ENCODE data around the gene CNTNAP1.

Gene CNTNAP1

DNA sequence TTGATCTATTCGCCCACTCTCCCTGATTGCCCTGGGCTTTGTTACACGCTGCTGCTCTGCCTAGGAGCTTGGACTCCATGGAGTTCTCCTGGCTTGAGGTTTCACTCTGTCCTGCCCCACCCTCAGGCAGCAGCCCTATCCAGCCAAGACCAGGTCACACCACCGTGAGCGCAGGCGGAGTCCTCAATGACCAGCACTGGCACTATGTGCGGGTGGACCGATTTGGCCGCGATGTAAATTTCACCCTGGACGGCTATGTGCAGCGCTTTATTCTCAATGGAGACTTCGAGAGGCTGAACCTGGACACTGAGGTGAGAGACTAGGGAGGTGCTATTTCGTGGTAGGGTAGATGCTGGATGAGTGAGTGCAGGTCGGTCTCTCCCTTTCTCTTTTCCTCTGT is 3.5 kb downstream of the CNTNAP1 start:
- no peak for TF ChIP-seq POLR2A (IDR thresholded peaks at IDR 0.05; ENCODE audit: low read depth, low read length)
- FAIRE-seq (no peak), DNase-seq (ENCODE audit: insufficient read length, low spot score) (no peak)

GRCh38 chr17:42686520-42687128 is 4.3 kb downstream of the CNTNAP1 start:
- no peak for TF ChIP-seq POLR2A (IDR thresholded peaks at IDR 0.05; ENCODE audit: low read depth, low read length)
- DNase-seq (ENCODE audit: insufficient read length, low spot score) (no peak), FAIRE-seq (no peak)

- TF ChIP-seq POLR2A (IDR thresholded peaks at IDR 0.05; ENCODE audit: low read depth, low read length), result no peak
- FAIRE-seq (no peak), DNase-seq (ENCODE audit: insufficient read length, low spot score) (no peak)
Measured at GRCh38 chr17:42687707-42688320, 5.5 kb downstream of the CNTNAP1 start.

DNA sequence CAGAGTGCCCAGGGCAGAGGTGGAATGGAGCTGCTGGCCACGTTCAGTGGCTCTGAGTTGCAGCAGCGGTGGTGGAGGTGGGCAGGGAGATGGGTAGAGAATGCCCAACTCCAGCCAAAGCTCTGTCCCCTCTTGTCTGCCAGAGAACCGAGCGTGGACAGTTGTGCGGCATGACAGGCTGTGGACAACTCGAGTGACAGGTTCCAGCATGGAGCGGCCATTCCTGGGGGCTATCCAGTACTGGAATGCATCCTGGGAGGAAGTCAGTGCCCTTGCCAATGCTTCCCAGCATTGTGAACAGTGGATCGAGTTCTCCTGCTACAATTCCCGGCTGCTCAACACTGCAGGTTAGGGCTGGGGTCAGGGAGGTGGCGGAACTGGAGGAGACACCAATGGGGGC is 8.3 kb downstream of the CNTNAP1 start:
- FAIRE-seq, result no peak
- no peak for TF ChIP-seq POLR2A (IDR thresholded peaks at IDR 0.05; ENCODE audit: low read depth, low read length)
- no peak for DNase-seq (ENCODE audit: insufficient read length, low spot score)

GRCh38 chr17:42691021-42691545 is 8.8 kb downstream of the CNTNAP1 start:
- no peak for FAIRE-seq
- no peak for TF ChIP-seq POLR2A (IDR thresholded peaks at IDR 0.05; ENCODE audit: low read depth, low read length)
- no peak for DNase-seq (ENCODE audit: insufficient read length, low spot score)

DNA sequence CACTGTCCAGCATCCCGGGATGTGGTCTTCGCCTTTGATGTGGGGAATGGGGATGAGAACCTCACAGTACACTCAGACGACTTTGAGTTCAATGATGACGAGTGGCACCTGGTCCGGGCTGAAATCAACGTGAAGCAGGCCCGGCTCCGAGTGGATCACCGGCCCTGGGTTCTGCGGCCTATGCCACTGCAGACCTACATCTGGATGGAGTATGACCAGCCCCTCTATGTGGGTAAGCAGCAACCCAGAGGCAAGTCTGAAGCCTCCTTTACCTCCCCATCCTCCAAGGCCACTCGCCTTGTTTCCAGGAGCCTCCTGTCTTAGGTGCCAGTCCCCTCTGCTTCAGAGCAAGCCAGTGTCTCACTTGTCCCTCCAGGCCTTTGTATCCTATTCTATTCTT is 10.2 kb downstream of the CNTNAP1 start:
- no peak for TF ChIP-seq POLR2A (IDR thresholded peaks at IDR 0.05; ENCODE audit: low read depth, low read length)
- no peak for FAIRE-seq
- DNase-seq (ENCODE audit: insufficient read length, low spot score), result no peak

DNA sequence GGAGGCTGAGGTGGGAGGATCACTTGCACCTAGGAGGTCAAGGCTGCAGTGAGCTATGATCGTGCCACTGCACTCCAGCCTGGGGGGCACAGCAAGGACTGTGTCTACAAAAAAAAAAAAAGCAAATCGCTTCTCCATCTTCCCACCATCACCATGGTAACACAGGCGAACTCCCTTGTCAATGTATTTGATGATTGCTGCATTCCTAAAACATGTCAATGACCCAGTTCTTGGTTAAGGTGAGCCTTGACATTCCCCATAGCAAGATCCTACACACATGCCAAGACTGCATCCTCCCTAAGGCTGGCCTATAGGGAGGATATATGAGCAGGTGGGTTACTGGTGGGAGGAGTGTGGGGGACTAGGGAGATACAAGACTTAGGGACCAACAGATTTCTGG is 12.2 kb downstream of the CNTNAP1 start:
- FAIRE-seq, result no peak
- DNase-seq (ENCODE audit: insufficient read length, low spot score), result no peak
- TF ChIP-seq POLR2A (IDR thresholded peaks at IDR 0.05; ENCODE audit: low read depth, low read length), result no peak

DNA sequence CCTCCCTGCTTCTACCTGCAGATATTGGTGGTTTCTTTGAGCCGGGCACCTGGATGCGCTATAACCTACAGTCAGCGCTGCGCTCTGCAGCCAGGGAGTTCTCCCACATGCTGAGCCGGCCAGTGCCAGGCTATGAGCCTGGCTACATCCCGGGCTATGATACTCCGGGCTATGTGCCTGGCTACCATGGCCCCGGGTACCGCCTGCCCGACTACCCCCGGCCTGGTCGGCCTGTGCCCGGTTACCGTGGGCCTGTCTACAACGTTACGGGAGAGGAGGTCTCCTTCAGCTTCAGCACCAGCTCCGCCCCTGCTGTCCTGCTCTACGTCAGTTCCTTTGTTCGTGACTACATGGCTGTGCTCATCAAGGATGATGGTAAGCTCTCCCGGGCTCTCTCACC is 13.2 kb downstream of the CNTNAP1 start:
- TF ChIP-seq POLR2A (IDR thresholded peaks at IDR 0.05; ENCODE audit: low read depth, low read length), result no peak
- DNase-seq (ENCODE audit: insufficient read length, low spot score) (no peak), FAIRE-seq (no peak)

DNA sequence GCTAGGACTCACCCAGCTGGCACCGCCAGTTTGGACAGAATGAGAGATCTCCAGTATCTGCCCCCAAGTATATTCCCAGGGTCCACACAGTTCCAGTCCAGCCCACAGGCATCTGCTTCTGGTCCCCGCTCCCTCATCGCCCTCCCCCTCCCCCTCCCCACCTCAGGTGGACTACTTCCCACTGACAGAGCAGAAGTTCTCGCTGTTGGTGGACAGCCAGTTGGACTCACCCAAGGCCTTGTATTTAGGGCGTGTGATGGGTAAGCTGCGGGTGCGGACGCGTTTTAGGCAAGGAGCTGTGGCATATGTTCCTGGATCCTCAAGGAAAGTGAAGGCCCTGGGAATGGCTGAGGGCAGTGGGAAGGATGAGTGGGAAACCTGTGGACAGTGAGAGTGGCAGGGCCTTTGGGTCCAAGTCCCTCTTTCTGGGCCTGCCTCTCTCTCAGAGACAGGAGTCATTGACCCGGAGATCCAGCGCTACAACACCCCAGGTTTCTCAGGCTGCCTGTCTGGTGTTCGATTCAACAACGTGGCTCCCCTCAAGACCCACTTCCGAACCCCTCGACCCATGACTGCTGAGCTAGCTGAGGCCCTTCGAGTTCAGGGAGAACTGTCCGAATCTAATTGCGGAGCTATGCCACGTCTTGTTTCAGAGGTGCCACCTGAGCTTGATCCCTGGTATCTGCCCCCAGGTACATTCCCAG is 14.9 kb downstream of the CNTNAP1 start:
- FAIRE-seq (no peak), DNase-seq (ENCODE audit: insufficient read length, low spot score) (no peak)
- TF ChIP-seq POLR2A (IDR thresholded peaks at IDR 0.05; ENCODE audit: low read depth, low read length), result no peak

GRCh38 chr17:42698736-42699414 is 16.5 kb downstream of the CNTNAP1 start:
- DNase-seq (ENCODE audit: insufficient read length, low spot score) (peak; percentile 83), FAIRE-seq (no peak)
- TF ChIP-seq POLR2A (IDR thresholded peaks at IDR 0.05; ENCODE audit: low read depth, low read length), result no peak

- TF ChIP-seq POLR2A (IDR thresholded peaks at IDR 0.05; ENCODE audit: low read depth, low read length), result no peak
- DNase-seq (ENCODE audit: insufficient read length, low spot score) (no peak), FAIRE-seq (no peak)
Measured at GRCh38 chr17:42699415-42699740, 17.0 kb downstream of the CNTNAP1 start.

DNA sequence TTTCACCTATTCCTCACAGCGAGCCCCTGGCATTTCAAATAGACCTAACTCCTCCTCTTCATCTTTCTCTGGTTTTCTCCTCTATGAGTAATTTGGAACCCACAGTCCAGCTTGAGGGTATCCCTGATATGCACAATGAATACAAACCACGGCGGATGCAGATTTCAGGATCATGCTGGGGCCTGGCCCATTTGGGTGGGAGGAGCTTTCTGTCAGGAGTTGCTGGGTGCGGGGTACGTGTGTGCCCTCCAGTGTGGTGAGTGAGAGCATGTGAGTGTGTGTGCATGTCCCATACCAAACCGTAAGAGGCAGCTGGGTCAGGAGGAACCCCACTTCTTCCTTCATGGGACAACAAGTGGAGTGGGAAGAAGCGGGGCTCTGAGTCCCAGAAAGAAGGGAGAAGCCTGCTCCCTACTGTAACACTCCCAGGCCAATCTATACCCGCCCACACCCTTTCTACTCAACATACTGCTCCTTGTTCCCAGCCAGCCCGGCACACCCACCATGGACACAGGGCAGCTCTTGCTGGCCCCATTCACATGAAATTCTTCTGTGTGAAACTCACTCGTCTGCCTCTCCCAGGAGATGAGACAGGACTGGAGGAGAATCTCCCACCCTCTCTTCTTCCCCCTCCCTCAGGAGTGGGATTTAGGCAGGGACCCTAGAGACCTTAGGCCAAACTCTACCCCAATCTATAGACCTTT is 18.4 kb downstream of the CNTNAP1 start:
- no peak for TF ChIP-seq POLR2A (IDR thresholded peaks at IDR 0.05; ENCODE audit: low read depth, low read length)
- FAIRE-seq (no peak), DNase-seq (ENCODE audit: insufficient read length, low spot score) (no peak)

DNA sequence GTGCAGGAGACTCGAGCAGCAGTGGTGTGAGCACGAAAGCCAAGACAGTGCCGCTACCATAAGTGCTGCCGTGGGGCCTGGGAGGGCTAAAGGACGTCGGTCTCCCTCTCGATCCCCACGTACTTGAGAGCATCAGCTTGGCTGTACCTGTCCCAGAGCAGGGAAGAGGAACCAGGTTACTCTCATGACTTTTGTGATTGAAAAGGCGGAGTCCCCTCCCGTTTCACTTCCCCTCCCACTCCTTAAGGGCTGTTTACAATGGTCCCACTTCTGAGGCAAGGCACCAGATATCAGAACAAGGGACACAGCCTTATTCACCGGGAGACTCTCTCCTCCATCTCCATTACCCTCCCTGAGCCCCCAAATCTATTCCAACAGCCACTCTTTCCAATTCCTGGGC is 20.1 kb downstream of the CNTNAP1 start:
- FAIRE-seq, result no peak
- no peak for DNase-seq (ENCODE audit: insufficient read length, low spot score)
- no peak for TF ChIP-seq POLR2A (IDR thresholded peaks at IDR 0.05; ENCODE audit: low read depth, low read length)

DNA sequence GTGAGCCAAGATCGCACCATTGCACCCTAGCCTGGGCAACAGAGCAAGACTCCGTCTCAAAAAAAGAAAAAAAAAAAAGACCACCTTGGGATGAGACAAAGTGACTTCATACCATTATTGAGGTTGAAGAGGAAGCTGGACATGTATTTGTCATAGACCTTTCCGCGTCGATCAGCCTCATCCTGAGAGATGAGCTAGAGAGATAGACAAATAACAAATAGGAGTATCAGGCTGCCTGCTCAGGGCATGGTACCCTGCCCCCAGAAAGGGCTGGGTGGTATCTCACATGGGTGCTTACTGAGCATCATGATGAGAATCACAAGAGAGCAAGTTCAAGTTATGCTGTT is 22.1 kb downstream of the CNTNAP1 start:
- FAIRE-seq (no peak), DNase-seq (ENCODE audit: insufficient read length, low spot score) (no peak)
- no peak for TF ChIP-seq POLR2A (IDR thresholded peaks at IDR 0.05; ENCODE audit: low read depth, low read length)
